HG03196 (cell line): ENCODE results near the gene CELSR2.

Experiments
- ATAC-seq: cut with Tn5 transposase; IDR thresholded peaks from one replicate; pipeline ENCODE4 v1.9.1; 2021; ENCODE audit not compliant: unreplicated experiment

CELSR2 gene

DNA sequence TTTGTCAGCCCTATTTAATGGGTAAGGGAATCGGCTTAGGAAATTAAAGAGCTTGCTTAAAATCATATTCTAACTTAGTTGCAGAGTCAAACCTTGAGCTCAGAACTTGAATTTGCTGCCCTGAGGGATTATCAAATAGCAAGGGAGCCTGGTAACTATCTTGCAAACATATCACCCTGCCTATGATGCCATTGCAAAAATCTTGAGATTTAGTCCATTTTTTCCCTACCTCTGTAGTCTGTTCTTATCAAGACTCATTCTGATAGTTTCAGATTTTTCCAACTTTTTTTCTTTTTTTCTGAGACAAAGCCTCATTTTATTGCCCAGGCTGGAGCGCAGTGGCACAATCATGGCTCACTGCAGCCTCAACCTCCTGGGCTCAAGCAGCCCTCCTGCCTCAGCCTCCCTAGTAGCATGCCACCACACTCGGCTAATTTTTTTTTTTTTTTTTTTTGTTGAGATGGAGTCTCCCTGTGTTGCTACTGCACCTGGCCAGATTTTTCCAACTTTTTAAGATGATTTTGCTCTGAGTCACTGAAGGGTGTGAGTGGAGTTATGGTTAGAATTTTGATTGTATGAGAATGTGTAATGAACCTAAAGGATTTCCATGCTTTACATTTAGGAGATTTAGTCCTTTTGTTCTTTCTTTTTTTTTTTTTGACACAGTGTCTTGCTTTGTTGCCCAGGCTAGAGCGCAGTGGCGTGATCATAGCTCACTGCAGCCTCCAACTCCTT lies 23.5 kb upstream of the CELSR2 start:
- ATAC-seq = no peak

DNA sequence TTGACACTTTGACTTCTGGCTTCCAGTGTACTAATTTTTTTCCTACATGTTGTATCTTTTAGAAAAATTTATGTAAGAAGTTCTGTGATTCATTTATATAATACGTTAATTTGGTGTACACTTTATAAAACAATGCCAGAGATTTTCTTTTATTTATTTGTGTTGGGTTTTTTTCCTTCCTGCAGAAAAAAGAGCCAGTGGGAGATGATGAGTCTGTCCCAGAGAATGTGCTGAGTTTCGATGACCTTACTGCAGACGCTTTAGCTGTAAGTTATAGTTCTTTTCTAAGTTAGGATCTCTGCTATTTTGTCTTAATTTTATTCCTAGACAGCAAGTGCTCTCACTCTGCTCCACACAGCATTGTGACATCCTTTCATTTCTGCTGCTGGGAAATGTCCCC lies 21.2 kb upstream of the CELSR2 start:
- ATAC-seq = no peak

DNA sequence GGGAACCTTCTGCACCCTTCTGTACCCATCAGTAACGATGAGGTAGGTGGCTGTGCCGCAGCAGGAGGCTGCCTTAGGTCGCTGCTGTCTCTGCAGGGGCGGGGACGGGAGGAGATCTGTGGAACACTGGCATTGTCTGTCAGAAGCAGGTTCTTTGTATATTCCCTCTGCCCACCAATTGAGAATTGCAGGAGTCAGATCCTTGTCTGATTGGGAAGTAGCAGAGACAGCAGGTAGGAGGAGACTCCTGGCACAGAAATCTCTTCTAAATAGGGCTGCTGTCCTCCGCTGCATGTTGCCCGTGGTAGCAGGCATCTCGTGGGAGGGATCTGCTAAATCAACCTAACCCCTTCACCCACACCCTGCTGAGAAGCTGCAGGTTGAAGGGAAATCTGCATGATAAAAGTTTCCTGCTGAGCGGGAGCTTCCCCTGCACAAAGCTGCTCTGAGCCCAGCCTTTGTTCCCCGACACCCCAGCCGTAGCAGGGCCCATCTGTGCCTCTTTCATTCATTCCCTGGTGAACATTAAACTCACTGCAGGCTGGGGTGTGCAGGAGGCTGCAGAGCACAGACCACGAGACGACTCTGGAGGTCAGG lies 19.7 kb upstream of the CELSR2 start:
- ATAC-seq = no peak

DNA sequence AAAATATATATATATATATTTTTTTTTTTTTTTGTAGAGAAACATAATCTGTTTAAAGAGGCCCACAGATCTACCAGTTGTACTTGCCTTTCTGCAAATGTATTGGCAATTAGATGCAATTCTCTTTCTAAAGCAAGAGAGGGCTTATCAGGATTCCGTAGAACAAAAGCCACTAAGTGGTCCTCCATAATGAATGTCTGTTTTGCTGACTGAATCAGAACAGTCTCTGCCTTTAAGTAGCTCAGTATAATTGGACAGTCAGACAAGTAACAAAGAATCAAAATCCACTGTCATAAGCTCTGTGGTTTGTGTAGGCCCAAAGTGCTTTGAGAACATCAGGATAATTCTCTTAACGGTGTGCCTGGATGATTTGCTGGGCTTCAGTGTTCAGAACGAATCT lies 18.3 kb upstream of the CELSR2 start:
- no peak for ATAC-seq

DNA sequence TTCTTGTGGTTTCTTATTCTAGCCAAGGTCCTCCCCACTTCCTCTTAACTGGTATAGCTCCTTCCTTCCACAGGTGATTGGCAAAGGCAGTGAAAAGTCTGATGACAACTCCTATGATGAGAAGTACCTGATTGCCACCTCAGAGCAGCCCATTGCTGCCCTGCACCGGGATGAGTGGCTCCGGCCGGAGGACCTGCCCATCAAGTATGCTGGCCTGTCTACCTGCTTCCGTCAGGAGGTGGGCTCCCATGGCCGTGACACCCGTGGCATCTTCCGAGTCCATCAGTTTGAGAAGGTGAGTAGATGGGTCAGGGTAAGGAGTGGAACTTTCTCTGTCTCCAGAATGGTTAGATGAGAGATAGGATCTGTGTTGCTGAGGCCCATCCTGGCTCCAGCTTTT lies 14.2 kb upstream of the CELSR2 start:
- ATAC-seq = no peak

DNA sequence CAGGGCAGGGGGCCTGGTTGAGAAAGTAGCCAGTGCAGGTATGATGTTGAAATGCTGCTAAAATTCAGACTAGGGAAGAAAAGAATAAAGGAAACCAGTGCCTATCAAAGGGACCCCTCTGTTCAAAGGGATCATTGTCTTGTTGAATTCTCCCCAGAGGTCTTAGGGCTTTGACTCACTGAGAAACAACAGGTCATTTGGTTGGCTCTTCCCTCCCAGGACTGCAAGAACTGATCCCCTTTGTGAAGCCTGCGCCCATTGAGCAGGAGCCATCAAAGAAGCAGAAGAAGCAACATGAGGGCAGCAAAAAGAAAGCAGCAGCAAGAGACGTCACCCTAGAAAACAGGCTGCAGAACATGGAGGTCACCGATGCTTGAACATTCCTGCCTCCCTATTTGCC lies 11.8 kb upstream of the CELSR2 start:
- no peak for ATAC-seq

DNA sequence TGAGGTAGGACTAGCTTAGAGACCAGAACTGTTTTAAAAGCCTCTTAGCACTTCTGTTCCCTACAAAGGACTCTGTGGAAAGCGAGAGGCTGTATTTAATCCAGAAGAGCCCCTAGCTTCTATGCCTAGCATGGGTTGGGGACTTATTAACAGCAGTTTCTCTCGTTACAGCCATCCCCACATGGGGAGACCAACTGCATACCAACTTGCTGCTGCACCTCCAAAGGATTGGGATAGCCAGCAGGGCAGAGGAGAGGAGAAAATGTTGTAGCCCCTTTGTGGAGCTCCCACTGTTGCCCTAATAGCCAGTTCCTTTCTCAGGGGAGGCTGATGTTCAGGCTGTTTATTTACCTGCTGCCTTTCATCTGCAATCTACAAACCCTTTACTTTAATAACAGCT lies 11.0 kb upstream of the CELSR2 start:
- ATAC-seq = no peak

DNA sequence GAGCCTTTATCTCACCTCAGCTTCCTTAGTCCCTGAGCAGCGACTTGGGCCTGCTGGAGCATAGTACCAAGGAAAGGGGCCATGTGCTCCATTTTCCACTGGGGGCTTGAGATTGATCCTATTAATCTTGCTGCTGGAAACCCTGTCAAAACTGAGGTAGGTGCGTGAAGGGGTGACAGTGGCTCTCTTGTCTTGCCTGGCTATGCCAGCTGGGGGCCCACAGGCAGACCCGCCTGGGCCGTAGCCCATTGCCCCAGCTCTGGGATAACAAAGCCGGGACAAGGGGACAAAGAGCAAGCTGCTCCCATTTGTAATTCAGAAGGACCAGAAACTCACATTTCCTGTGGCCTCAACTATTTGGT lies 10.3 kb upstream of the CELSR2 start:
- no peak for ATAC-seq

DNA sequence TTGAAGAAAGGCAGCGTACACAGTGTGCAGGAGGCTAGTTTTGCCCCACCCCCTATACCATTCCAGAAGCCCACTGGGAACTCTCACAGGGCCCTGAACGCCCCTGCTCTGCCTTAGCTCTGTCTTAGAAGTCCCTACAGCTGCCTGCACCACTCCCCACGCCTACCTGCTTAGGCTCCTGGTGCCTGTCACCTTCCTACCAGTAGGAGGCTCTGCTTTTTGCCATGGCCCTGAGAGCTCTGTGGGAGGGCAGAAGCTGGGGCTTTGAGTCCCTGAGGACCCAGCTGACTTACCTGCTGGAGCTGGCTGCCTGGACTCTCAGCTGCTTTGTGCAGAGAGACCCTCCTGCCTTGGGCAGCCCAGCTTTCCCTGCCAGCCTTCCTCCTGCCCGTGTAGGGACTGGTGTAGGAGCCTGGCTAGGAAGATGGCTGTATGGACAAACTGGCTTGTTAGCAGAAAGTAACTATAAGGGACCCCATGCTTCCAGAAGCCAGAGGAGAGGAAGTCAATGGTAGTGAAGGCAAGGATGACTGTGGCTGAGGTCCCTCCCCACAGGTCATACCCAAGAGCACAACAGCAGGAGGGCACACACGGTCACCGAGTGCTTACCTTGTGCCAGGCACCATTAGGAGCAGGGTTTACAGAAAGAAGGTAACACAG lies 9.8 kb upstream of the CELSR2 start:
- no peak for ATAC-seq

DNA sequence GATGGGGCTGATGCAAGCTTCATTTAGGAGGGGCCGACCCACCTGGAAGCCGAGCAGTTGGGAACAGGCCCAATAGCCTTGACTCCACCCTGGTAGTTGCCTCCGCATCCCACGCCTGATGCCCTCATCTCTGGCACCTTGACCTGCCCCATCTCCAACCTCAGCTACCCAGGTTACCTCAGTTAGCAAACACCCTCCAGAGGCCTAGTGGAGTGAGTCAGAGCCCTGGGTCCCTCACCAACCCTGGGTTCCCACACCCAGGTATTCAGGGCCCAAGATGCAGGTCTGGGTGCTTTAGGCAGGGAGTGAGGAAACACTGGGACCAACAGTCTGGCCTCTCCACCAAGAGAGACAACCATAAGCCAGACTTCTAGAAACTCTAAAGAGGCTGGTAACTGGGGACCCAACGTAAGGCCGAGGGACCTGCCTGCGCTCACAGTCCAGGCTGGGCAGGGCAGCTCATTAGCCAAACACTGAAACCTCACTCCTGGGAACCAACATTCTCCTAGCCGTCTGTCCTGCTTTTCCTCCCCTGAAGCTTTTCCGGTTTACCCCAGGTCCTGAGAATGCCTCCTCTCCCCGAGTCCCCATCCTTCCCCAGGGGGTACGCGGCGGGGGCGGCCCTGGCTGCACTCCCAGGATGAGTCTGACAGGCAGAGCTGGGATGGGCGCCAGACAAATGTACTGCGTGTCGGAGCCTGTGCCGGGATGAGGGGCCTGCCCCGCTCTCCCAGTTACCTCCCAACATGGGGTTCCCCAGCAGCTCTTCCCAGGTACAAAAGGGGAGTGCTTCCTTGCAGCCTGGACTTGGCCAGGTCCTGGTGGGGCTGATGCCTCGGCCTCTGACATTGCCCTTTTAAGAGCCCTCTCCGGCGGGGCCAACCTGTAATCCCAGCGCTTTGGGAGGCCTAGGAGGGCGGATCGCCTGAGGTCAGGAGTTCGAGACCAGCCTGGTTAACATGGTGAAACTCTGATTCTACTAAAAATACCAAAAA lies 8.9 kb upstream of the CELSR2 start:
- no peak for ATAC-seq

DNA sequence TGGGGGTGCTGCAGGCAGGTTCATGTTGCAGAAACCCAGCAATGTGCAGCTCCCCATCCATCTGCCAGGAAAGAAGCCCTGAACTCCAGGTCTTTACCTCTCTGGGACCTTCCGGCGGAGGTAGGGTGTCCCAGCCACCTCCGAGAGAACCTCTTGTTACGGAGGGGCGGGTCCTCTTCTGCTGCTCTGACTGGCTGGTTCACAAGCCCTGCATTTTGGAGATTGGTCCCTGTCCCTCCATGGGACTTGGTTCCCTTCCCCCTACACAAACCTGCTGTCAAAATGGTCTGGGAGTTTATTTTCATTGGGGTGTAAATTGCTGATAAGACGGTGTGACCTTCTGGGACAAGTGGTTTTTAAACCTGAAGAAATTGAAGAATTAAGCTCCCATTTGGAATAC lies 8.0 kb upstream of the CELSR2 start:
- no peak for ATAC-seq

DNA sequence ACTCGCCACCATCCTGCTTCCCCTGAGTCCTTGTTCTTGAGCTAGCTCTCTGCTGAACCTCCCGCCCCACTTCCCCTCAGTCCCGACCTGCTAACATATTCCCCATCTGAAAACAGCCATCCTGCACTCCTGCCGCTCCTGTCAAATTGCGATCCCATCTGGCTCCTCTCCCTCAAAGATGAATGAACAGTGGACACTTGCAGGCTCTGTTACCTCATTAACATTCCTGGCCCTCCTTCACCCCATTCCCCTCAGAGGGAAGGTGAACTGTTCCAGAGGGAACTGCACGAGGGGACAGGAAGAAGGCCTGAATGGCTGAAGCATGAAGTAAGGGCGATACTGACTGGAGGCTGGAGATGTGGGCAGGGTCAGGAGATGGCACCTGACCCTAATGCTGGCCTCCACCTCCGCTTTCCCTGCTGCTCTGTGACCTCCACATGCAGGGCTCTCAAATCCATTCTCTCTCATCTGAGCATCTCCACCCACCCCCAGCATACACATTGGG lies 7.4 kb upstream of the CELSR2 start:
- ATAC-seq = no peak

DNA sequence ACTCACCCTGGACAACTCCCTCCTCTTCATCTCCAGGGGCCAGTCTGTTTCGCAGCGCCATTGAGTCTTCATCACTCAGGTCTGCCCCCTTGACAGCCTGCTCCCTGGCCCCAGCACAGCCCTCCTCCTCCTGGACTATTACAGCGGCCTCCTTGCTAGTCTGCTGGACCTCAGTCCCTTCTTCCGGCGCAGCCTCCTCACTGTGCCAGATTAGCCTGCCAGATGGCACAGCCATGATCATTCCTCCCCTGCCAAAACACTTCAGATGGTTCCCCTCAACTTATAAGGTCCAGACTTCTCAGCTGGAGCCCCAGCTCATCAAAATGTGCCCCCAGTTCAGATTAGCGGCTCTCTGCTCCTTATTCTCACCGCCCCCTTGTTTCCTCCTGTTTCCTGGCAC lies 7.0 kb upstream of the CELSR2 start:
- no peak for ATAC-seq

DNA sequence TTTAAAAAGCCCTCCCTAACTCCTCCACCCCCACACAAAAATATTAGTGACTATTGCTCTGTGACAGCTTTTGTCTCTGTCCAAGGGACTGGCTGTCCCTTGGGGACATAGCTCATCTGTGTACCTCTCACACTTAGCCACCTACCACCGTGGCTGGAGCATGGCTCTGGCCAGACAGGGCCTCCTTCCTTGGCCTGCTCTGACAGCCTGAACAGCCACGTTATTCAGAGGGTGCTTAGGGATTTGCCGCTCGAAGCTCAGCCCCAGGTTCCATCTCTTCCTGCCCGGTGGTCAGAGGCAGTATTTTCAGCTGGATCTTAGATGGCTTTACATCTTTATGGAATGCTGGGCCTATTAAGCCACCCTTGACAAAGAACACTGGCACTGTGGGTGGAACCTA lies 6.1 kb upstream of the CELSR2 start:
- ATAC-seq = no peak

DNA sequence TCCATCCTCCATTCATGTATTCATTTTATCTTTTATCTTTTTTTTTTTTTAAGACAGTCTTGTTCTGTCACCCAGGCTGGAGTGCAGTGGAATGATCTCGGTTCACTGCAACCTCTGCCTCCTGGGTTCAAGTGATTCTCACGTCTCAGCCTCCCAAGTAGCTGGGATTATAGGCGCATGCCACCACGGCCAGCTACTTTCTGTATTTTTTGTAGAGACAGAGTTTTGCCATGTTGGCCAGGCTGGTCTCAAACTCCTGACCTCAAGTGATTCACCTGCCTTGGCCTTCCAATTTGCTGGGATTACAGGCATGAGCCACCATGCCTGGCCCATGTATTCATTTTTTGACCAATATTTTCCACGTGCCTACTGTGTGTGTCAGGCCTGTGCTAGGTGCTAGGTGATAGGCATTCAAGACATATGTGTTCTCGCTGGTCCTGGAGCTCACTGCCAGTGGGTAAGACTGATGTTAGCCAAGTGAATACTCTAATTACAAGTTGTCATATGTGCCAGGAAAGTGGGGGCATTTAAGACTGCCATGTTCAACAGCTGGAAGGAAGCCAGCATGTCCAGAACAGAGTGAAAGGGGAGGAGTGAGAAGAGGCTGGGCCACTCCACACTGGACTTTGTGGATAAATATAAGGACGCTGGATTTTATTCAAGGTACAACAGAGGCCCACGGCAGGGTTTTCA lies 5.3 kb upstream of the CELSR2 start:
- ATAC-seq = no peak

DNA sequence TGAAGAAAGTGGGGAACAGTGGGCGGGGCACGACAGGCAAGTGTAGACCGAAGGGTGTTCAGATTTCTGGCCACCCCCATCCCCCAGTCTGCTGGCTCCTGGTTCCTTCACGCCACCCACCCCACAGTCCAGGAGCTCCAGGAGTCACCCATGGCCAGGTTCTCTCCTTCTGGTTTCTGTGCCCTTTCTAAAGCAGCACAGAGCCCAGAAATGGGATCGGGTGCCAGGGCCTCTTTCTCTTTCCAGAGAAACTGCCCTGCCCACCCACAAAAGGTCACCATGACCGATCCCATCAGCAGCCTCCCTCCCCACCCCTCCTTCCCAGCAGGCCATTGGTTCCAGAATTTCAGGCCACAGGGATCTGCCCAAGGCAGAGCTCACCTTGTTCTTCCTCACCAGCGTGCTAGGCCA lies 3.2 kb upstream of the CELSR2 start:
- no peak for ATAC-seq

DNA sequence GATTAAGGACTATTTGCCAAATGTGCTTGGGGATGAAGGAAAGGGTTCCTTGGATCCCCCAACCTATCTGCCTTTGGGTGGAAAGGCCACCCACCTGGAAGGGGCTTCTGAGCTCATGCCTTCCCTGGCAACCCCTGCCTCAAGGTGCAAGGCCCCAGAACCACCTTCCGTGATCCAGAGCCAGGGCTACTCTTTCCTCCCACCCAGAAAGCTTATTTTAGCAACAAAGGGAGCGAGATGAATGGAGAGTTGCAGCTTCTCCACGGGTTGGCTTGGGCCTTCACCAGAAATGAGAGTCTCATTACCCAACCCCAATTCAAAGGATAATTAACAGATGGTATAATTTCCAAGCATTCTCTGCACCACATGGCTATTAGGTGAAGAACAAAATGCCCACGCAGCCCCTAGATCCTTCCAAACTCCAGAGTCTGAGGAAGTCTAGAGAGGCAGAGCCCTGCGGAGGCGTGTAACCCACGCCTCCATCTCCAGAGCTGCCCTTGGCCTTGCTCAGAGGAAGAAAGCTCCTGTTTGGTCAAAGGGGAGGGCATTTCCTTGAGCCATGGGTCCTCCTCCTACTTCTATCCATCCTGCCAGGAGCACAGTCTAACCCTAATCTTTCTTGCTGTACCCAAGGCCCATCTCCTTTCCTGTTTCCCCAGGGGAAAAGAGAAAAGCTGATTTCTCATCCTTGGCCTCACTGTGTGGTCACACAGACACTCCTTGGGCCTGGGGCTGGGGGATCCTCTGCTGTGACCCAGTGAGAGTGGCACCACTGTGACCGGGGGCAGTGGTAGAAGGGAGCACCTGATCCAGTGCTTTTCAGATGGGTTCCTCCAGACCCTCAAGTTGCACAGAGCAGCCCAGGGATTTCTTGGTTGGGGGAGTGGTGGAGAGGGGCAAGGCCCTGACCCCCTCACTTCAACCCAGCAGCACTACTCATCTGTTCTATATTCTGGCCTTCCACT lies 1.7 kb upstream of the CELSR2 start:
- no peak for ATAC-seq

DNA sequence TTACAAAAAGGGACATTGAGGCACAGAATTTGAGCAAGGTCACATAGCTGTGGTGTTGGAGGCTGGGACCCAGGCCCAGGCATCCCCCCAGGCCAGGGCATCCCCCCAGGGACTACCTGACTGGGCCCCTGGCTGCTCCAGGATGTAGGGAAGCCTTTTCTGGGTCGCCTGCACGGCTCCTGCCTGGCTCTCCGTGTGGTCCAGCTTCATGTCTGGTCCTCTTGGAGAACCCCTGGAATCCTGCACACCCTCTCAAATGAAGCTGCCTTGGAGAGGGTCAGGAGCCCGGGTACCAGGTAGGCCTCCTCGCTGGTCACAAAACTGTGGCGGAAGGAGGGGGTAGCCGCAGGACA lies 919 bp upstream of the CELSR2 start:
- no peak for ATAC-seq

DNA sequence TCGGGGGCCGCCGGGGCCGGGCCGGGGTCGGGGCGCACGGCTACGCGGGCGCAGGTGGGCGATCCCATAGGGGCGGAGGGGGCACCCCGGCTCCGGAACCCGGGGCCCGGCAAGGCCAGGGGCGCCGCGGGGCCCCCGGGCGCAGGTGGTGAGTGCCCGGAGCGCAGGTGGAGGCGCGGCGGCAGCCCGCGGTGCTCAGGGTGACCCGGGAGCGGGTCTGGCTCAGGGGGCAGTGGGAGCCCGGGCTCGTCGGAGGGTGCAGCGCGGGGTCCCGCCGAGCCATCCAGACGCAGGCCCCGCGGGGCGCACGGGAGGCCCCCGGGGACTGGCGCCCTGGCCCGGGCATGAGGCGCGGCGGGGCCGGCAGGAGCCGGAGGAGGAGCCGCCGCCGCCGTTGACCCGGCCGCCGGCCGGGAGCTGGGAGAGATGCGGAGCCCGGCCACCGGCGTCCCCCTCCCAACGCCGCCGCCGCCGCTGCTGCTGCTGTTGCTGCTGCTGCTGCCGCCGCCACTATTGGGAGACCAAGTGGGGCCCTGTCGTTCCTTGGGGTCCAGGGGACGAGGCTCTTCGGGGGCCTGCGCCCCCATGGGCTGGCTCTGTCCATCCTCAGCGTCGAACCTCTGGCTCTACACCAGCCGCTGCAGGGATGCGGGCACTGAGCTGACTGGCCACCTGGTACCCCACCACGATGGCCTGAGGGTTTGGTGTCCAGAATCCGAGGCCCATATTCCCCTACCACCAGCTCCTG lies 489 bp downstream of the CELSR2 start:
- no peak for ATAC-seq
